Chondrocyte (in vitro differentiated cells): Measurements from ENCODE around the gene LRCH1. TPM values are rescaled to one million over a fixed set of nuclear protein-coding genes. Genes with fewer than 3 reads are reported as not detected.

Experiments used
- DNase-seq: peaks from one replicate; pipeline ENCODE4 v3.0.0; 2021; ENCODE audit warnings: mixed read lengths, low spot score
- H3K27ac Mint-ChIP-seq: one replicate; pipeline ENCODE4 v1.8.0; 2021; ENCODE audit warnings: mild to moderate bottlenecking, moderate library complexity, mixed read lengths; ENCODE audit not compliant: unreplicated experiment
- H3K27me3 Mint-ChIP-seq: 2 replicates; pipeline ENCODE4 v1.8.0; 2021; ENCODE audit warnings: low read depth, mixed read lengths
- H3K36me3 Mint-ChIP-seq: 2 replicates; pipeline ENCODE4 v1.8.0; 2021; ENCODE audit warnings: low read depth, mixed read lengths
- H3K4me1 Mint-ChIP-seq: 2 replicates; pipeline ENCODE4 v1.8.0; 2021; ENCODE audit warnings: low read depth, mild to moderate bottlenecking, mixed read lengths
- H3K4me3 Mint-ChIP-seq: one replicate; pipeline ENCODE4 v1.8.0; 2021; ENCODE audit warnings: mild to moderate bottlenecking, moderate library complexity, mixed read lengths; ENCODE audit not compliant: unreplicated experiment
- H3K9me3 Mint-ChIP-seq: 2 replicates; pipeline ENCODE4 v1.8.0; 2021; ENCODE audit warnings: low read depth, mixed read lengths
- CTCF ChIP-seq: fragments of 200-600 bp; sonication (generic); IDR thresholded peaks from 2 replicates; pipeline ENCODE4 v1.5.0; 2021; ENCODE audit warnings: antibody characterized with exemption, mild to moderate bottlenecking, moderate library complexity
- total RNA-seq: library from RNA; stranded (reverse); gene quantifications from 3 replicates; pipeline ENCODE4 v1.2.1, GENCODE V29; 2021

Gene LRCH1
- total RNA-seq, 1 donor from 2014 or later = 14.4 TPM

DNA sequence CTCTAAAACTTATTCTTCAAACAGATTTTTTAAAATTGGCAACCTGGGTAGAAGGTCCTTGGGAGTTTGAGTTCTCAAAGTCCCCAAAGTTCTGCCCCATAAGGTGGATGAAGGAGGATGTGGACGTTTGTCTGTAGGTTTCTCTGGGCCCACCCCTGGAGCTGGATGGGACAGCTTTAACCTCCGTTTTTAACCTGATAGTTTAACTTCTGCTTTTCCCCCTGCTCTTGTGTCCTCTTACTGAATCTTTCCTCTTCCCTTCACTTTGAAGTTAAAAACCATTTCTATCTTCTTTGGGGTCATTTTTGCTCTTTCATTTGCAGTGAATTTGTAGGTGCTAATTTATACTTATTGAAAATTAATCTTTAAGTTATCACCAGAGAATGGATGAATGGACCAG, 164.9 kb downstream of the LRCH1 start:
- no peaks in the 10 kb centered on the region for H3K27me3 Mint-ChIP-seq
- no peaks in the 10 kb centered on the region for H3K9me3 Mint-ChIP-seq
- no peak overlapping the region for H3K27ac Mint-ChIP-seq
- no peak for DNase-seq
- H3K4me3 Mint-ChIP-seq = no peak overlapping the region
- peaks cover 28% of the 10 kb centered on the region for H3K4me1 Mint-ChIP-seq
- H3K36me3 Mint-ChIP-seq = peaks cover 7% of the 10 kb centered on the region
- no peak for TF ChIP-seq CTCF

DNA sequence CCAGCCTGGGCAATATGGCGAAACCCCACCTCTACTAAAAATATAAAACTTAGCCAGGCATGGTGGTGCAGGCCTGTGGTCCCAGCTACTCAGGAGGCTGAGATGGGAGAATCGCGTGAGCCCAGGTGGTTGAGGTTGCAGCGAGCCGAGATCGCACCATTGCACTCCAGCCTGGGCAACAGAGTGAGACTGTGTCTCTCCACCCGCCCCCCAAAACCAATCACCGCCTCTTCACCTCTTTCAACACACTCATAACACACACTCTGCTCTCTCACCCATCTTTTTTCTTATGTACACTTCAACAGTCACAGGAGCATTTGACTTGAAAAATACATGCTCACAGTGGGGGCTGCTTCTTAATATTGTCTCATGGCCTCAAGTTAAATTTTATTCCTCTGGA, 167.2 kb downstream of the LRCH1 start:
- Mint-ChIP-seq H3K9me3 (no peaks in the 10 kb centered on the region), H3K27ac (no peak overlapping the region), H3K27me3 (no peaks in the 10 kb centered on the region), H3K36me3 (peaks cover 15% of the 10 kb centered on the region), H3K4me1 (peaks cover 28% of the 10 kb centered on the region), H3K4me3 (no peak overlapping the region)
- TF ChIP-seq CTCF = no peak
- no peak for DNase-seq

- Mint-ChIP-seq H3K4me3 (no peak overlapping the region), H3K9me3 (no peaks in the 10 kb centered on the region), H3K27ac (no peak overlapping the region), H3K36me3 (peaks cover 12% of the 10 kb centered on the region), H3K4me1 (peaks cover 26% of the 10 kb centered on the region), H3K27me3 (no peaks in the 10 kb centered on the region)
- TF ChIP-seq CTCF = peak; percentile 99
- DNase-seq = no peak
These were observed 168.1 kb downstream of the LRCH1 start for GRCh38 chr13:46721054-46721453.

GRCh38 chr13:46726347-46726746, 173.4 kb downstream of the LRCH1 start:
- Mint-ChIP-seq H3K9me3 (no peaks in the 10 kb centered on the region), H3K4me1 (peaks cover 6% of the 10 kb centered on the region), H3K36me3 (peaks cover 29% of the 10 kb centered on the region), H3K4me3 (no peak overlapping the region), H3K27me3 (no peaks in the 10 kb centered on the region), H3K27ac (no peak overlapping the region)
- TF ChIP-seq CTCF = no peak
- DNase-seq = no peak

- H3K9me3 Mint-ChIP-seq = no peaks in the 10 kb centered on the region
- TF ChIP-seq CTCF = peak; percentile 49
- H3K27ac Mint-ChIP-seq = no peak overlapping the region
- H3K4me3 Mint-ChIP-seq = no peak overlapping the region
- H3K36me3 Mint-ChIP-seq = peaks cover 34% of the 10 kb centered on the region
- H3K4me1 Mint-ChIP-seq = no peaks in the 10 kb centered on the region
- no peak for DNase-seq
- no peaks in the 10 kb centered on the region for H3K27me3 Mint-ChIP-seq
These were observed 175.8 kb downstream of the LRCH1 start for GRCh38 chr13:46728777-46729176.
